Pancreas (tissue), 10 donors: ENCODE data around the gene PRTFDC1. TPM values are rescaled to one million over a fixed set of nuclear protein-coding genes. Genes with fewer than 3 reads are reported as not detected.

Source experiments
- ATAC-seq, 4 donors: fragments of 200-7000 bp; cut with Tn5 transposase; one replicate each; pipeline versions ENCODE4 v1.8.0 to v1.9.1; 2020; ENCODE audit warnings: mild to moderate bottlenecking in 4 of 4, moderate library complexity in 4 of 4
- DNase-seq, 6 donors: peaks; one replicate each; pipeline ENCODE4 v3.0.0-alpha.2; 2020
- FAIRE-seq: peaks from 2 replicates; lab custom pipeline; 2012; peaks lifted over from hg19 to GRCh38; lab: Jason Lieb, UNC
- H3K27ac ChIP-seq, 4 donors: fragments of 200-600 bp; sonication (generic); 1 replicate in 3 of 4; 2 replicates in 1 of 4; pipeline versions ENCODE4 v1.5.0 to v1.8.0; 2020
- H3K27me3 ChIP-seq, 4 donors: fragments of 200-600 bp; one replicate each; pipeline ENCODE4 v1.8.0; 2021
- H3K36me3 ChIP-seq, 3 donors: fragments of 200-600 bp; sonication (generic) in 1 of 3; one replicate each; pipeline versions ENCODE4 v1.5.0 to v1.8.0; 2020 to 2021
- H3K4me1 ChIP-seq, 3 donors: fragments of 200-600 bp; one replicate each; pipeline ENCODE4 v1.8.0; 2021
- H3K4me3 ChIP-seq, 4 donors: fragments of 200-600 bp; sonication (generic) in 2 of 4; one replicate each; pipeline versions ENCODE4 v1.5.0 to v1.8.0; 2020 to 2021
- H3K9me3 ChIP-seq, 4 donors: fragments of 200-600 bp; one replicate each; pipeline ENCODE4 v1.8.0; 2021
- CTCF ChIP-seq, 4 donors: fragments of 200-600 bp; sonication (generic) in 3 of 4; IDR thresholded peaks; one replicate each; pipeline versions ENCODE4 v1.5.0 to v1.8.0; 2021; ENCODE audit warnings: antibody characterized with exemption in 4 of 4
- WGBS, 2 donors: extraction: QIAGEN DNeasy Blood & Tissue Kit; methylation state at CpG; one replicate each; pipeline ENCODE4 v1.1.7; 2013; 5-methylcytosine and 5-hydroxymethylcytosine counted together
- intact Hi-C, 3 donors: fragments of 100-400 bp; cut with DNase I; formaldehyde crosslinking; loops; one replicate each; pipeline versions ENCODE4 v1.11.1 to v1.14.2; 2022
- polyA plus RNA-seq, 2 donors: library from polyadenylated mRNA; stranded (reverse); fragments of 200-250 nt; gene quantifications; one replicate each; pipeline ENCODE4 v1.2.3, GENCODE V29; 2013
- total RNA-seq, 6 donors: library from RNA; stranded (reverse); fragmentation: NEBNext Ultra II Directional in 4 of 6; extraction: Animal tissue kit (Norgen Biotek cat#: 25700) in 4 of 6; gene quantifications; one replicate each; pipeline versions ENCODE4 v1.2.1 to v1.2.4, GENCODE V29; 2021 to 2023
- donor health status: healthy with polysubstance abuse.
- donor health status: DM: no; HTN: no; CAD: no; lungs with moderate emphysema.
- donor health status: DM: no; HTN: no; CAD: no.
- donor health status: control.
- donor health status: control.
- donor health status: Bipolar disorder and iron deficiency.
- donor health status: DM: yes; HTN: yes; CAD: no.
- donor health status: DM: no; HTN: no; CAD: no.
- donor health status: DM: no; HTN: no; CAD: no.
- donor health status: DM: yes; HTN: yes; CAD: no.

Gene PRTFDC1
- total and polyA plus RNA-seq, 8 donors: 1.7 to 6.1 (median 2.8) TPM

GRCh38 chr10:24865783-24866182 lies 86.6 kb downstream of the PRTFDC1 start:
- Histone ChIP-seq H3K9me3 (no peaks in the 10 kb centered on the region), H3K27me3 (no peaks in the 10 kb centered on the region), H3K27ac (no peak overlapping the region), H3K4me3 (no peak overlapping the region), H3K4me1 (no peaks in the 10 kb centered on the region), H3K36me3 (no peaks in the 10 kb centered on the region)
- DNase-seq: no peak
- TF ChIP-seq CTCF (IDR thresholded peaks at IDR 0.05): no peak
- FAIRE-seq: no peak
- no peak for ATAC-seq
- 79 to 91% methylated on average over 3 of the region's 3 CpGs for WGBS, 2 donors
- intact Hi-C loops: no loop called here

GRCh38 chr10:24862589-24862988 lies 89.8 kb downstream of the PRTFDC1 start:
- Histone ChIP-seq H3K36me3 (no peaks in the 10 kb centered on the region), H3K9me3 (no peaks in the 10 kb centered on the region), H3K27ac (no peak overlapping the region), H3K4me1 (no peaks in the 10 kb centered on the region), H3K4me3 (no peak overlapping the region), H3K27me3 (no peaks in the 10 kb centered on the region)
- FAIRE-seq: no peak
- no peak for ATAC-seq
- no peak for DNase-seq
- WGBS, 2 donors: 86 to 88% methylated on average over 3 of the region's 3 CpGs
- TF ChIP-seq CTCF (IDR thresholded peaks at IDR 0.05): no peak
- intact Hi-C loops: no loop called here

GRCh38 chr10:24858288-24859270 lies 93.8 kb downstream of the PRTFDC1 start:
- no peak for FAIRE-seq
- no peak overlapping the region for H3K27ac ChIP-seq
- no peak for ATAC-seq
- no peak overlapping the region for H3K4me3 ChIP-seq
- intact Hi-C loops: no loop called here
- DNase-seq: no peak
- H3K4me1 ChIP-seq: no peaks in the 10 kb centered on the region
- no peaks in the 10 kb centered on the region for H3K27me3 ChIP-seq
- 67 to 73% methylated on average over 10 of the region's 10 CpGs for WGBS, 2 donors
- TF ChIP-seq CTCF (IDR thresholded peaks at IDR 0.05): no peak
- H3K9me3 ChIP-seq: no peaks in the 10 kb centered on the region
- no peaks in the 10 kb centered on the region for H3K36me3 ChIP-seq

- H3K4me1 ChIP-seq: no peaks in the 10 kb centered on the region
- no peak for TF ChIP-seq CTCF (IDR thresholded peaks at IDR 0.05)
- FAIRE-seq: no peak
- no peak for DNase-seq
- intact Hi-C loops: no loop called here
- H3K4me3 ChIP-seq: no peak overlapping the region
- H3K36me3 ChIP-seq: no peaks in the 10 kb centered on the region
- no peaks in the 10 kb centered on the region for H3K9me3 ChIP-seq
- no peak for ATAC-seq
- 82 to 91% methylated on average over 8 of the region's 8 CpGs for WGBS, 2 donors
- H3K27me3 ChIP-seq: no peaks in the 10 kb centered on the region
- H3K27ac ChIP-seq: no peak overlapping the region
These were observed 95.2 kb downstream of the PRTFDC1 start for GRCh38 chr10:24857031-24857725.
